GM19452 (cell line): ENCODE measurements around the gene GLS2.
"Not testable (repeated sequence)": the region's sequence is repeated elsewhere in the genome, so short reads cannot be mapped to it uniquely, and the experiment has no call there.

ENCODE experiments used
- ATAC-seq: cut with Tn5 transposase; IDR thresholded peaks from one replicate; pipeline ENCODE4 v1.9.1; 2021; ENCODE audit not compliant: unreplicated experiment

GLS2 gene

DNA sequence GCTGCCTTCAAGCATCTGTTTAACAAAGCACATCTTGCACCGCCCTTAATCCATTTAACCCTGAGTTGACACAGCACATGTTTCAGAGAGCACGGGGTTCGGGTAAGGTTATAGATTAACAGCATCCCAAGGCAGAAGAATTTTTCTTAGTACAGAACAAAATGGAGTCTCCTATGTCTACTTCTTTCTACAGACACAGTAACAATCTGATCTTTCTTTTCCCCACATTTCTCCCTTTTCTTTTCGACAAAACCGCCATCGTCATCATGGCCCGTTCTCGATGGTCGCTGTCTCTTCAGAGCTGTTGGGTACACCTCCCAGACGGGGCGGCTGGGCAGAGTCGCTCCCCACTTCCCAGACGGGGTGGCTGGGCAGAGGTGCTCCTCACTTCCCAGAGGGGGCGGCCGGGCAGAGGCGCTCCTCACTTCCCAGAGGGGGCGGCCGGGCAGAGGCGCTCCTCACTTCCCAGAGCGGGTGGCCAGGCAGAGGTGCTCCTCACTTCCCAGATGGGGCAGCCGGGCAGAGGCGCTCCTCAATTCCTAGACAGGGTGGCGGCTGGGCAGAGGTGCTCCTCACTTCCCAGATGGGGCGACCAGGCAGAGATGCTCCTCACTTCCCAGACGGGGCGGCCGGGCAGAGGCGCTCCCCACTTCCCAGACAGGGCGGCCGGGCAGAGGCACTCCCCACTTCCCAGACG, 5.6 kb upstream of the GLS2 start:
- not testable (repeated sequence) for ATAC-seq

DNA sequence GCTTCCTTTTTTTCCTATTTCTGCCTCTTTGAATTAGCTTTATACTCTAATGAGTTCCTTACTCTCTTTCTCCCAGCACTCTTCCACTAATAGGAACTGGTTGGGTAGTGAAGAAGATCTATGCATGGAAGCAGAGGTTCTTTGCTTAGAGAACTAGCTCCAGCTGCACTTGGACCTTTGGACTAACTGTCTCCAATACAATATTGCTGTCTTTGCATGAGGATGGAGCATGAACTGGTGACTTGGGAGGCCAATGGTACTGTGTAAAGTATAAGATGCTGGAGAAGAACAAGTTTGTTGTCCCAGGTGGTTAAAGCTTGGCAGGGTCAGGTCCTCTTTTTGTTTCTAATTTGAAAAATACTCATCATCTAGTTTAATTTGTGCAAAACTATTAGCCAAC, 2.4 kb upstream of the GLS2 start:
- no peak for ATAC-seq

DNA sequence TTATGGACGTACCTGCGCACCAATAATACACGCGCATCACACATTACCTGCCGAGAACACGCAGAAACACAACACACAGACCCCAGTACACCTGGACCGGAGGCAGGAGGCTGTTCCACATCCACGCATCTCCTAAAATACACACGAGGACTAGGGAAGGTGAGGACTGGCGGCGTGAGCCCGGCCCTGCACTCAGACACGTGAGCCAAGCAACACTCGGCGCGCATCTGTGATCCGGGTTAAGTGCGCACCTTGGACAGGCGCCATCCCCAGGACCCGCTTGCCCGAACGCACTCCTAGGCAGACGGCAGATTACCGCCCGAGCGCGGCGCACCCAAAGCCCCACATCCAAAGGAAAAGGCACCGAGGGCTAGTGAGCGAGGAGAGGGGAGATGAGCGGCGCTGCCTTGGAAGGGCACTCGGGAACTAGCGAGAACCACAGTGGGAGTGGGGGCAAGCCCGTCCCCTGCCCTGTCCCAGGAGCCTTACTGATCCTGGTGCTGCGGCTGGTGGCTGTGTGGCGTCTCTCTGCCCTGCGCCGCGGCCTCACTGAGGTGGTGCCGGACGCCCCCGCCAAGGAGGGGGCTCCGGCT, 417 bp downstream of the GLS2 start:
- peak; percentile 37 for ATAC-seq

DNA sequence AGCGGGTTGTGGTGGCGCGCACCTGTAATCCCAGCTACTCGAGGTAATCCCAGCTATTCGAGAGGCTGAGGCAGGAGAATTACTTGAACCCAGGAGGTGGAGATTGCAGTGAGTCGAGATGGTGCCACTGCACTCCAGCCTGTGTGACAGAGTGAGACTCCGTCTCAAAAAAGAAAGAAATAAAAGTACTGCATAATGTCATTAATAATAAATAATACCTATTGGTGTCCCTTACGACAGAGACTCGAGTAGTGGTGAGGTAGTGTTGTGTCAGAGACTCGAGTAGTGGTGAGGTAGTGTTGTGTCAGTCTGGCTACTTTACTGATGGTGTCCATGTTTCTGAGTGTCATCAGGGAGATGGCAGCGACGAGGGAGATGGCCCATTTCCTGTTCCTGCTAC, 1.3 kb downstream of the GLS2 start:
- no peak for ATAC-seq

DNA sequence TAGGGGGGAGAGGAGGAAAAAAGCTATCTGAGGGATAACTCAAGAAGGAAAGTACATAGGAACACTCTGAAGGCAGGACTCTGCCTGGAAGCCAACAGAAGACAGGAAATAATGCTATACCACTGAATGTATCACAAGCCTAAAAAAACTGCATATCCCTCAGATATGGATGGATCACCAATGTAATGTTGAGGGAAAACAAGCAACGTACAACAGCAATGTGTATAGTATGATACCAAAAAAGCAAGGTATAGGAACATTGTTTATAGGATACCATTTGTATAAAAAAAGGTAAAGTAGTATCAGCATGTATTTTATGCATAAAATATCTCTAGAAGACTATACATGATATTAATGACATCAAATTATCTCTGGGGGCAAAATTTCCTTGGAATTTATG, 3.4 kb downstream of the GLS2 start:
- ATAC-seq: no peak

DNA sequence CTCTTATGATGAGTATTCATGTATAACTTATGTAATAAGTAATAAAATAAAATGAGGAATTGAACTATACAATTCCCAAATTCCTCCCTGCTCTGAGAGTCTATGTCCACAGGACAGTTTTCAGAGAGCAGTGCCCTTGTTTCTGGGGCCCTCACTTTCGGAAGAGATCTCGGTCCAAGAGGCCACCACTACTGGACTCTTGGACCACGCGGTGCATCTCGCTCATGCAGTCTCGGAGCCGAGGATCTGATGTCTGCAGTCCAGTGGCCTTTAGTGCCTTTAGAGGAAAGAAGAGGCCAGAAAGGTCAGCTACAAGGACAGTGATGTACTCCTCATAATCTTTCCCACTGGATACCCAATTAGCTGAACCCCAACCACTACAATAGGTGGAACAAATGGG, 8.3 kb downstream of the GLS2 start:
- ATAC-seq: no peak

DNA sequence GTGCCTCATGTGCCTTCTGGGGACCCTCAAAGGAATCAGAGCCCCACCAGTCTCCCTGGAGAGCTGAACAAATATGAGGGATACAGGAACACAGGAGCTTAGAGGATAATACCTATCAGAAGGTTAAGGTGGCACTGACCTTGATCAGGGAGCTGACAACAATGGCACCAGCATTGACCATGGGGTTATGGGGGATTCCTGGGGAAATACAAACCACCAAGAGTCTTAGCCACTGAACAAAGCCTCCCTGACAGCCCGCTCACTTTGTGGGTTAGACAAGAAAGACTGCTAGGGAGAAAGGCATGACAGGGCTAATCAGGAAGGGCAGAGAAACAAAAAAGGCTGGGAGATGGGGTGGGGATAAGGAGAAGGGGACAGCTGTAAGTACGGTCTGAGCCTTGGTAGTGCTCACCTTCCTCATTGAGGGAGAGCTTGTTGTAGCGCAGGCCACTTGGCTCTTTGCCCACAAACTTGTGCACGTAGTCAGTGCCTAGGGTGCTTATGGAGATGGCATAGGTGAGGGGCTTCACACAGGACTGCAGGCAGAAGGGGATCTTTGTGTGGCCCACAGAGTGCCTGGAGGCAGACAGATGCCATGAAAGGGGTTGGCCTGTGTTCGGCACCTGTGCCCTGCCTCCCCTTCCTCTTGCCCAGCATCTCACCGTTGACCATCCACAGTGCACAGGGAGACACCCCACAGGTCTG, 10.3 kb downstream of the GLS2 start:
- ATAC-seq: no peak

DNA sequence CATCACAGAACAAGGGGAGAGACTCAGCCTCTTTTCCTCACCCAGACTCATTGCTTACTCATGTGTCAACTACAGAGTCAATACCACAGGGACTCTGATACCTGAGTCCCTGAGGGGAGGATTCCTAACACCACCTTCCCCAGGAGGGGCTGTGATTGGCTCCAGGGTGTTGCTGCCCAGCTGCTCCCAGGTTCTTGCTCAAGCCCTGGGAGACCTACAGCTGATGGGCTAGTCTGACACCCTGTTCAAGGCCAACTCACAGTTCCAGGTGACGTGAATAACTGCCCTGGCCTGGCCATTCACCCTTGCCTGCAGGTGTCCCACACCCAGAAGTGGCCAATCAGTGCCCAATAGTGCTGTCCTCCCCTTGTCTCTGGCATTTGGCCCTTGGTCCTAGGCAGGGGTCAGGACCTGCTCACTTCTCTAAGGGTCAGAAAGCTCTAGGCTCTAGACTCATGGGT, 11.0 kb downstream of the GLS2 start:
- no peak for ATAC-seq

DNA sequence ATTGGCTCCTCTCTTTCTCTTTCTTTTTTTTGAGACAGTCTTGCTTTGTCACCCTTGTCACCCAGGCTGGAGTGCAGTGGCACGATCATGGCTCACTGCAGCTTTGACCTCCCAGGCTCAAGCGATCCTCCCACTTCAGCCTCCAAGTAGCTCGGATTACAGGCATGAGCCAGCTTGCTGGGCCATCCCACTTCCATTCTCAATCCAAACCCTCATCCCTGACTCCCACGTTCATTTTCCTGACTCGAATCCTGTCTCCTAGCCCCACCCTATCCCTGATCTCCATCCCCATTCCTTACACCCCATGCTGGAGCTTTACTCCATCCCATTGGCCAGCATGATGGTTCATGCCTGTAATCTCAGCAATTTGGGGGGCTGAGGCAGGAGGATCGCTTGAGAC, 11.8 kb downstream of the GLS2 start:
- no peak for ATAC-seq

DNA sequence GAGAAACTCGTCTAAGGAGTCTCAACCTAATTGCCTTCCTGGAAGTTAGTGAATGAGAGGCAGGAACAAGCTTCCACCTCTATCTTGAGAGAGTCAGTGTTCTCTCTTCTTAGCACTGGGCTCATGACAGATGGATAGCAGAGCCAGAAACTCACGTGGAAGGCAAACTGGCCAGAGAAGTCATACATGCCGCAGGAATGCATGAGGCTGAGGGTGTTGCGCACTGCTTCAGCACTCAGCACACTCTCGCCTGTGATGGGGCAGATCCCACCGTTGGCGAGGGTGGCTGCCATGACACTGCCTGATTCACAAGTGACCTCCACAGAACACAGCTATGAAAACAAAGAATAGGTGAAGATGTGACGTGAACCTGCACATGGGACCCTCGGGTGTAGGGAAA, 13.6 kb downstream of the GLS2 start:
- ATAC-seq: no peak

DNA sequence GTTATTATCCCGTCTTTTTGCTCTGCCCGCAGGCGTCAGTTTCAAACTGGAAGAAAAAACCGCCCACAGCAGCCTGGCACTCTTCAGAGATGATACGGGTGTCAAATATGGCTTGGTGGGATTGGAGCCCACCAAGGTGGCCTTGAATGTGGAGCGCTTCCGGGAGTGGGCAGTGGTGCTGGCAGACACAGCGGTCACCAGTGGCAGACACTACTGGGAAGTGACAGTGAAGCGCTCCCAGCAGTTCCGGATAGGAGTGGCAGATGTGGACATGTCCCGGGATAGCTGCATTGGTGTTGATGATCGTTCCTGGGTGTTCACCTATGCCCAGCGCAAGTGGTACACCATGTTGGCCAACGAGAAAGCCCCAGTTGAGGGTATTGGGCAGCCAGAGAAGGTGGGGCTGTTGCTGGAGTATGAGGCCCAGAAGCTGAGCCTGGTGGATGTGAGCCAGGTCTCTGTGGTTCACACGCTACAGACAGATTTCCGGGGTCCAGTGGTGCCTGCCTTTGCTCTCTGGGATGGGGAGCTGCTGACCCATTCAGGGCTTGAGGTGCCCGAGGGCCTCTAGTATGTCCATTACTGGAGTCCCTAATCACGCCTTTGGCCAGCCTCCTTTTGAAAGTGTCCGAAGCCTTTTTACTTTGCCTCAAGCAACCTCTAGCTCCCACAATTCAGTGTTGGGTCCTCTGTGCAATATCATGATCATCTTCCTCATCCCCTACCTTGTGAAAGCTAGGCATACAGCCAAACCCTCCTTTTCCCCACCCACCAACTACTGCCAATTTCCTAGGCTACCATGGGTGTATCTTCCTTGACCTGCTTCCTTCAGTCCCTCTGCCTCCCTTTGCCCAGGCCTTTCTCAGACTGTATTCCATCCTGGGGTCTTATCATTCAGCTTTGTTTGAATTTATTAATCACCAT, 18.7 kb downstream of the GLS2 start:
- ATAC-seq: no peak

DNA sequence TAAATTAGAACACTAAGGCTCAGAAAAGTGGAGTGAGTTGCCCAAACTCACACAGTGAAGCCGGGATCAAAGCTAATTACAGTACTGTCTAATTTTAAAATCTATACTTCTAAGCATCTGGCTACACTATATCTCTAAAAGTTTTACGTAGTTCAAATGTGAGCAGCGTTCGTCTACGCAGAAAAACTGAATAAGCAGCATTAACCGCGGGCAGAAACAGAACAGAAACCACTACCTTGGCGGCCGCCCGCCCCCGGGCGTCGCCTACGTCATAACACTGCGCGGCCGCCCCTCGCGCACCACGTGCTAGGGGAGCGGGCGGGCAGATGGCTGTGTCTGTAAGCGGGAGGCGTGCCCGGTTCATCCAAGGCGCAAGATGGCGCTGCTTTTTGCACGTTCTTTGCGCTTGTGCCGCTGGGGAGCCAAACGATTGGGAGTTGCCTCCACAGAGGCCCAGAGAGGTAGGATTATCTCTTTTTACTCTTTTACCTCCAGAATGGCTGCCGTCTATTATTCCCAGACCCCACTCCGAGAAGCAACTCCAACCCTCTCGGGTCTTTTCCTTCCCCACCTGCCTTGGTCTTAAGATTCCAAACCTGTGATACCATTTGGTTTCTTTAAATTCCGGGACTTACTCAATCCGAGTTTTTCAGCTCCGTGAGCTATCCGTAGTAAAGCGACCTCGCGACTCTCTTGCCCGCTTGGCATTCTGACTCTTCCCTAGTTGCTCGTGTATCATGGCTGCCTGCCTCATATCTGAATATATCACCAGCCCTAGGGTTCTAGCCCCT, 19.6 kb downstream of the GLS2 start, which contains the start of gene SPRYD4:
TSS of gene SPRYD4 (plus strand) at position 363 of the 791 bp plus-strand sequence. CDS start at position 377, 14 bp downstream.
- ATAC-seq: peak; percentile 86

DNA sequence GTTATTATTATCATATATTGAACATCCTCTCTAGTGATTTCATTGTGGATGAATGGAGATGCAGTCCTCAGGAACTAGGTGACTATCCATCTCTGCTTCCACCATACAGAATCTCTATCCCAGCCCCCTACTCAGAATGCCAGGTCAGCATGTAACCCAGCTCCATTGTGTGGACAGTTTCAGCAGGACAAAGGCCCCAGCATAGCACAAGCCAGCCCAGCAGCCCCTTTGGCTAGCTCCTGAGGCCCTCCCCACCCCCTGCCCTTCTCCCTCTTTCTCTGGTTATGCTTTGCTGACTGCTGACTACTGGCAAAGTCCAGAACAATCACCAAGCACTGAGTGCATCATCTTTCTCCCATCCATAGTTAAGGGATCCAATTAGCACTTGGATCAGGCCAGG, 25.4 kb downstream of the GLS2 start:
- ATAC-seq: no peak

DNA sequence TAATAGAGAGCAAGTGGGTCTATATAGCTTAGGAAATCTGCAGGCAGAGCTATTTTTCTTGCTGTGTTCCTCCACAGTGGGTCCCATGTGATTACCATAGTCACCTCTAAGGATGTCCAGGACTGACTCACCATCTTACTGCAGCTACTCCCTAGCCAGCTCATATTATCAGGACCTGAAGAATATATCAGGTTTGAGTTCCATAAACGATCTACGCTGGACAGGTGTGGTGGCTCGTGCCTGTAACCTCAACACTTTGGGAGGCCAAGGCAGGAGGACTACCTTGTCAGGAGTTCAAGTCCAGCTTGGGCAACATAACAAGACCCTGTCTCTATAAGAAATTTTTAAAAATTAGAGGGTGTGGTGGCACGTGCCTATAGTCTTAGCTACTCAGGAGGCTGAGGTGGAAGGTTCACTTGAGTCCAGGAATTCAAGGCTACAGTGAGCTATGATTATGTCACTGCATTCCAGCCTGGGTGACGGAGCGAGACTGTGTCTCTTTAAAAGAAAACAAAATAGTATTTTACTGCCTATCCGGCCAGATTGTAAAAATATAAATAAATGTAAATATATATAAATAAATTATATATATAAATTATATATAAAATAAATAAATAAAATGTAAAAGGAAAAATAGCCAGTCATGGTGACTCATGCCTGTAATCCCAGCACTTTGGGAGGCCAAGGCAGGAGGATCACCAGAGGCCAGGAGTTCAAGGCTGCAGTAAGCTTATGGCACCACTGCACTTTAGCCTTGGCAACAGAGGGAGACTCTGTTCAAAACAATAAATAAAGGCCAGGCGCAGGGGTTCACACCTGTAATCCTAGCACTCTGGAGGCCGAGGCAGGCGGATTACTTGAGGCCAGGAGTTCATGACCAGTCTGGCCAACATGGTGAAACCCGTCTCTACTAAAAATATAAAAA, 26.5 kb downstream of the GLS2 start:
- ATAC-seq: no peak

DNA sequence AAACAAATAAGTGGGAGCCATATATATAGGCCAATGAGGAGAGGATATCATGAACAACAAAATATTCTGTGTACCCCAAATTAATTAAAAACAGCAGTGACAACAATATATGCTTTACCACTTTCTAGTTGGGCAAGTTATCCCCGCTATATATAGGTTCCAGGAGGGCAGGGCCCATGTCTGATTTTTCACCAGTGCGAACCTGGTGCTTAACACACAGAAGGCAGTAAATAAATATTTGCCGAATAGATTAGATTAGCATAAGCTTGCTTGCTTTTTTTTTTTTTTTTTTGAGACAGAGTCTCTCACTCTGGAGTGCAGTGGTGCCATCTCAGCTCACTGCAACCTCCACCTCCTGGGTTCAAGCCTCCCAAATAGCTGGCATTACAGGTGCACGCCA, 30.1 kb downstream of the GLS2 start:
- ATAC-seq: no peak

DNA sequence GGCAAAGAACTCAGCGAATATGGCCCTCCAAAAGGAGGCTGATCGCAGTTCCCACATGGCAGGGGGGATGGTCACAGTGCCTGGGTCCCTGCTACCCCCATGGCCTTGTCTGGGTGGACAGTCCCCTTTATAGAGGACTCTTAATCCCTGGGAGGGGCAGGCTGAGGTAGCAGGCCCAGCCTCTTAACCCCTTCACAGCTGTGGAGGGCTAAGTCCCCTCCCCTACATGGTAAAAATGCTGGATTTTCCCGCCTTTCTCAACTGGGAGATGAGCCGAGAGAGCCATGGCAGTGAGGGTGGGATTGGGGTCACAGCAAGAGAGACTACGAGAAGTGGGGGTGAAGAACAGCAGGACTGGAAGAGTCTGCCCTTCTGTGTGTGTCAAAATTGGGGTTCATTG, 33.4 kb downstream of the GLS2 start, which contains the start of gene MIP:
TSS of gene MIP (minus strand) at position 101 of the 400 bp plus-strand sequence. CDS start at position 57, 44 bp downstream.
- ATAC-seq: no peak

DNA sequence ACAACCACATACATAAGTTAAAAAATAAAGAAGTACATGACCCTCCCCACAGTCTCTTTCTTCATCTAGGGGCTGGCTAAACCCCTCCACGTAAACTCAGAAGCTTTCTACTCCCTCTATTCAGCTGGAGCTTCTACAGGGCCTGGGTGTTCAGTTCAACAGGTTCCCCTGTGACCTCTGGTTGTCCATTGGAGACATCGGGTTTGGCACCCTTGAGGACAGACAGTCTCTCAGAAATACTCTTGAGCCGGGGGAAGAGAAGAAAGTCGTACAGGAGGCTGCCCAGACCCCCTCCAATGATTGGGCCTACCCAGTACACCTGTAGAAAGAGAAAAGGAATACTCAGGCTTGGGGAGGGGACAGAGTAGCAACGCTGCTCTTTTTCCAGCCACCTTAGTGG, 36.8 kb downstream of the GLS2 start:
- no peak for ATAC-seq

DNA sequence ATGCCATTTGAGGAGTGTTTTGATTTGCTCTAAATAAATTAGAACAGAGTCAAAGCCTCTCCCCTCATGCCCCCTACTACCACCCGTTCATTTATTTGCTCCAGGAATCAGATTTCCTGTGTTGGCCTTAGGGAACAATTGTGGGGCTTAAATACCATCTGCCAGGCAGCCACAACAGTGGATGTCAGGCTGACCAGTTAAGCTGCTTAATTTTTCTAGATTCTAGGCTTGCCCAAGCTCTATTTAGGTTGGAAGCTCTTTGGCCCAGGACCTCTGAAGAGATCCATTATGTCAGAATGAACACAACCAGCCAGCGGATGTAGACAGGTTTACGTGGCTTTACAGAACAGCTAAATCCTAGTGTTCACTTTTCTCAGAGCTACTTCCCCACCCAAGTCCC, 37.7 kb downstream of the GLS2 start:
- ATAC-seq: no peak

DNA sequence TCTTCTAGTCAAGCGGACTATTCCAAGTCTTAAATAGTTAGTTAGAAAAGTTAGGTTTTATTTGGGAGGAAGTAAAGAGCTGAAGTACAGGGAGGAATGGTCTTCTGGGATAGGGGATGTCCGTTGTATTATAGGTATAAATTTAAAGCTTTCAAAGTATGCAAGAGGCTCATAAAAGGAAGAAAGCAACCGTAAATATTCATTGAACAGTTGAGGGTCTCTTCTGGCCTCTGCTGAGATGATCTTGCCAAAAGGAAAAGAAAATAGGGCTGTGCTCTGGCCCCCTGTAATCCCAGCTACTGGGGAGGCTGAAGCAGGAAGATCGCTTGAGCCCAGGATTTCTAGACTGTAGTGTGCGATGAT, 38.4 kb downstream of the GLS2 start:
- ATAC-seq: no peak
